ENCODE measurements around the gene PPRC1. TPM values are rescaled to one million over a fixed set of nuclear protein-coding genes. Genes with fewer than 3 reads are reported as not detected.

Gene PPRC1
- total RNA-seq, 2 experiments from 2014 or later, result 61.3 to 74.7 TPM

DNA sequence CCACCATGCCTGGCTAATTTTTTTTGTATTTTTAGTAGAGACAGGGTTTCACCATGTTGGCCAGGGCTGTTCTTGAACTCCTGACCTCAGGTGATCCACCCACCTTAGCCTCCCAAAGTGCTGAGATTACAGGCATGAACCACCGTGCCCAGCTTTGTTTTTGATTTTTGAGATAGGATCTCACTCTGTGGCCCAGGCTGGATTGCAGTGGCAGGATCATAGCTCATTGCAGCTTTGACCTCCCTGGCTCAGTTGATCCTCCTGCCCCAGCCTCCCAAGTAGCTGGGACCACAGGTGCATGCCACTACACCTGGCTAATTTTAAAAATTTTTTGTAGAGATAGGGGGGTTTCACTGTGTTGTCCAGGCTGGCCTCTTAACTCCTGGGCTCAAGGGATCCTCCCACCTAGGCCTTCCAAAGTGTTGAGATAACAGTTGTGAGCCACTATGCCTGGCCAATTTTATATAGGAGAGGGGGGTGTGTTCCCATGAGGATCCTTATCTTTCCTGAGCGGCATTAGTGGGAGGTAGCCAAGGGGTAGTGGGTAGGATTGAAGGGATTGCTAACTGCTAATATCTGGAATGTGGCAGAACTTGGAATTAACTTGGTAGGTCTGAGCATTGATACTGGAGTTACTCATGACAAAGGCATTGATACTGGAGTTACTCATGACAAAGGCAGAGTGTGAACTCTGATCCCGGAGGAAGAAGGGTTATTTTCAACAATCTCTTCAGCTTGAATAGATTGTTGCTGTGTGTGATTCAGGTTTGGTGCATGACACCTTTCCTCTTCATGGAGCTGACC, 18.3 kb downstream of the PPRC1 start:
- no peak for ATAC-seq
- no peaks in the 10 kb centered on the region for H3K9me3 Mint-ChIP-seq (ENCODE audit: low read depth)
- no peak for DNase-seq
- POLR2A ChIA-PET, result interaction anchor here (0.6 to 1.9 kb wide), 13 partner anchors 9 to 352 kb away, joined by 3 to 11 read pairs (median 4); partner anchors contain the start of genes NFKB2, PPRC1 and SUFU
- CTCF ChIA-PET, result interaction anchor here (0.6 to 3.0 kb wide), 8 partner anchors 13 to 904 kb away, joined by 3 to 18 read pairs (median 4); partner anchors contain the start of genes ACTR1A, PPRC1 and SUFU
- H3K4me1 Mint-ChIP-seq, result peaks cover 42% of the 10 kb centered on the region
- H3K36me3 Mint-ChIP-seq (ENCODE audit: low read depth), result peaks cover 79% of the 10 kb centered on the region
- peak overlapping the region; percentile 99 for H3K4me3 Mint-ChIP-seq
- intact Hi-C loops (cut with DNase I, micrococcal nuclease), result loop anchor here in 1 of 2 experiments (5.0 kb wide), 1 partner anchor 1246 kb away; the partner anchor contains the start of genes ATP5MK and PDCD11
- peak overlapping the region; percentile 99 for H3K27ac Mint-ChIP-seq
- no peaks in the 10 kb centered on the region for H3K27me3 Mint-ChIP-seq

- Mint-ChIP-seq H3K4me3 (peak within 1 kb of the TSS; percentile 99), H3K27ac (peak within 1 kb of the TSS; percentile 99), H3K9me3 (ENCODE audit: low read depth) (no peaks in the 10 kb centered on the region), H3K36me3 (ENCODE audit: low read depth) (peaks cover 81% of the 10 kb centered on the region), H3K27me3 (no peaks in the 10 kb centered on the region), H3K4me1 (peaks cover 49% of the 10 kb centered on the region)
- ATAC-seq (peak; percentile 92), DNase-seq (peak; percentile 100)
- POLR2A ChIA-PET, result interaction anchor here (0.6 to 1.9 kb wide), 12 partner anchors 9 to 352 kb away, joined by 3 to 11 read pairs (median 4); partner anchors contain the start of genes NFKB2, PPRC1 and SUFU
- intact Hi-C loops (cut with DNase I, micrococcal nuclease), result loop anchor here (1.0 to 5.0 kb wide), 20 partner anchors 20 to 1245 kb away; partner anchors contain the start of genes ACTR1A (in 2 of the 2), LDB1 (in 2 of the 2), OGA (in 2 of the 2) and ARL3 (in 1 of the 2)
- CTCF ChIA-PET, result interaction anchor here (0.6 to 3.0 kb wide), 13 partner anchors 14 to 905 kb away, joined by 3 to 18 read pairs (median 4); partner anchors contain the start of genes ACTR1A, PPRC1 and SUFU
Measured at GRCh38 chr10:102151774-102152544, 19.1 kb downstream of the PPRC1 start, which contains the start of gene NOLC1. Gene NOLC1, plus strand, starts transcription at chr10:102152389. Its CDS starts 22 bp downstream, at chr10:102152411.

DNA sequence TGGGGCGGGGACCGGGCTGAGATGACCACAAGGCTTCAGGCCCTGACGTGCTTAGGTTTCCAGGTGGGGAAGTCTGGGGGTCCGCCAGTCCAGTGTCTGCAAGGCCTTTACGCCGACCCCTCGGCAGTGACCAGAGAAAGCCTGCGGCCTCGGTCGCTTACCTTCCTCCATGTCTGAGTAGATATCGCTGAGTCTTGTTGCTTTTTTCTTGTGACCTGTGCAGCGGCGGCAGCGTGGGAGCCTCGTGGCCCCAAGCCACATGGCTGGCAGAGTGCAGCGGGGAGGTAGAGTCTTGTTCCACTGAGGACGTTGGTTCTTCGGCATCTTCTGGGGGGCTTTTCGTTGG, 19.7 kb downstream of the PPRC1 start:
- ChIA-PET POLR2A (interaction anchor here (0.5 to 2.7 kb wide), 11 partner anchors 11 to 351 kb away, joined by 3 to 11 read pairs (median 4); partner anchors contain the start of genes NFKB2, PPRC1 and SUFU), CTCF (interaction anchor here (0.7 to 3.0 kb wide), 12 partner anchors 14 to 491 kb away, joined by 3 to 18 read pairs (median 4); partner anchors contain the start of genes ACTR1A, PPRC1 and SUFU)
- no peaks in the 10 kb centered on the region for H3K9me3 Mint-ChIP-seq (ENCODE audit: low read depth)
- no peaks in the 10 kb centered on the region for H3K27me3 Mint-ChIP-seq
- H3K36me3 Mint-ChIP-seq (ENCODE audit: low read depth), result peaks cover 81% of the 10 kb centered on the region
- peak; percentile 71 for DNase-seq
- peaks cover 54% of the 10 kb centered on the region for H3K4me1 Mint-ChIP-seq
- intact Hi-C loops (cut with DNase I, micrococcal nuclease), result loop anchor here (1.0 to 5.0 kb wide), 20 partner anchors 20 to 1245 kb away; partner anchors contain the start of genes ACTR1A (in 2 of the 2), LDB1 (in 2 of the 2), OGA (in 2 of the 2) and ARL3 (in 1 of the 2)
- peak overlapping the region; percentile 99 for H3K27ac Mint-ChIP-seq
- peak overlapping the region; percentile 99 for H3K4me3 Mint-ChIP-seq
- peak; percentile 25 for ATAC-seq

DNA sequence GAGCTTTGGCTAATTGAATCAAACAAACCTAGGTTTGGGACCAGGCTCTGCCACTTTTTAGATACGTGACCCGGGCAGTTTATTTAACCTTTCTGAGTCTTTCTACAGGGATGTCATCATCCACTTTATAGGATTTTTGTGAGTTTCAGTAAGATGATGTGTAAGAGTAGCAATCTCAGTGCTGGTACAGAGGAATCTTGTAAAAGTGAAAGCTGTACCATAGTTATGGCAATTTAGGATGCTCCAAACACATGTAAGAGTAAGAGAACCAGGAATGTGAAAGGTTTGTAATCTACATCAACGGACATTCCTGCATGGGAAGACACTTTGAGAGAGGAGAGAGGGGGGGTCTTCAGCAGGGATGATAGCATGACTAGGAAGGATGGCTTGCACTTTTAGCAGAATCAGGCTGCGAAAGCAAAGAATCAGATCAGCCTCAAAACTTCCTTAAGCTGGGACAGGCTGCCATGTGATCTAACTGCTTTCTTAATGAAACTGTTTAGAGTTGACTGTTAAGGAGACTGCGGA, 20.3 kb downstream of the PPRC1 start:
- peaks cover 56% of the 10 kb centered on the region for H3K4me1 Mint-ChIP-seq
- H3K27ac Mint-ChIP-seq, result peak overlapping the region; percentile 99
- no peaks in the 10 kb centered on the region for H3K9me3 Mint-ChIP-seq (ENCODE audit: low read depth)
- intact Hi-C loops (cut with DNase I, micrococcal nuclease), result loop anchor here (2.0 to 5.0 kb wide), 2 partner anchors 350 to 1244 kb away; partner anchors contain the start of genes ACTR1A (in 1 of the 2), ATP5MK (in 1 of the 2), PDCD11 (in 1 of the 2) and SUFU (in 1 of the 2)
- H3K27me3 Mint-ChIP-seq, result no peaks in the 10 kb centered on the region
- peak overlapping the region; percentile 99 for H3K4me3 Mint-ChIP-seq
- POLR2A ChIA-PET, result interaction anchor here (0.5 to 2.7 kb wide), 4 partner anchors 11 to 242 kb away, joined by 4 to 10 read pairs (median 7); partner anchors contain the start of gene NFKB2
- CTCF ChIA-PET, result interaction anchor here (0.6 to 1.9 kb wide), 9 partner anchors 14 to 308 kb away, joined by 3 to 7 read pairs (median 3); partner anchors contain the start of gene PPRC1
- no peak for ATAC-seq
- DNase-seq, result no peak
- H3K36me3 Mint-ChIP-seq (ENCODE audit: low read depth), result peaks cover 82% of the 10 kb centered on the region

GRCh38 chr10:102154466-102155116, 21.8 kb downstream of the PPRC1 start:
- Mint-ChIP-seq H3K4me3 (peak overlapping the region; percentile 99), H3K4me1 (peaks cover 59% of the 10 kb centered on the region), H3K36me3 (ENCODE audit: low read depth) (peaks cover 82% of the 10 kb centered on the region), H3K27ac (peak overlapping the region; percentile 74), H3K9me3 (ENCODE audit: low read depth) (no peaks in the 10 kb centered on the region), H3K27me3 (no peaks in the 10 kb centered on the region)
- no peak for DNase-seq
- CTCF ChIA-PET, result interaction anchor here (0.6 to 1.9 kb wide), 7 partner anchors 9 to 350 kb away, joined by 3 to 6 read pairs (median 3); partner anchors contain the start of gene PPRC1
- intact Hi-C loops (cut with DNase I, micrococcal nuclease), result loop anchor here (2.0 to 5.0 kb wide), 2 partner anchors 14 to 1243 kb away; partner anchors contain the start of genes ATP5MK (in 1 of the 2) and PDCD11 (in 1 of the 2)
- POLR2A ChIA-PET, result interaction anchor here (0.6 to 2.7 kb wide), 5 partner anchors 10 to 46 kb away, joined by 3 to 8 read pairs (median 5); no protein-coding TSS in a partner anchor
- ATAC-seq, result no peak

GRCh38 chr10:102157224-102157623, 24.4 kb downstream of the PPRC1 start:
- Mint-ChIP-seq H3K27me3 (no peaks in the 10 kb centered on the region), H3K27ac (peak overlapping the region; percentile 76), H3K4me1 (peaks cover 48% of the 10 kb centered on the region), H3K36me3 (ENCODE audit: low read depth) (peaks cover 91% of the 10 kb centered on the region), H3K9me3 (ENCODE audit: low read depth) (no peaks in the 10 kb centered on the region), H3K4me3 (no peak overlapping the region)
- ChIA-PET CTCF (interaction anchor here (1.0 to 2.7 kb wide), 5 partner anchors 11 to 346 kb away, joined by 3 to 32 read pairs (median 3); partner anchors contain the start of genes PPRC1 and SUFU), POLR2A (interaction anchor here (0.6 to 1.3 kb wide), 3 partner anchors 9 to 19 kb away, joined by 4 to 6 read pairs (median 5); no protein-coding TSS in a partner anchor)
- ATAC-seq, result no peak
- intact Hi-C loops (cut with DNase I, micrococcal nuclease), result no loop called here
- no peak for DNase-seq

- Mint-ChIP-seq H3K4me1 (peaks cover 40% of the 10 kb centered on the region), H3K36me3 (ENCODE audit: low read depth) (peaks cover 80% of the 10 kb centered on the region), H3K4me3 (no peak overlapping the region), H3K27ac (peak overlapping the region; percentile 25), H3K9me3 (ENCODE audit: low read depth) (no peaks in the 10 kb centered on the region), H3K27me3 (no peaks in the 10 kb centered on the region)
- ChIA-PET POLR2A (interaction anchor here (0.7 kb wide), 1 partner anchor 10 kb away, joined by 3 read pairs; no protein-coding TSS in a partner anchor), CTCF (interaction anchor here (0.7 to 2.7 kb wide), 7 partner anchors 9 to 425 kb away, joined by 3 to 32 read pairs (median 3); partner anchors contain the start of gene PPRC1)
- no peak for DNase-seq
- ATAC-seq, result peak; percentile 37
- intact Hi-C loops (cut with DNase I, micrococcal nuclease), result no loop called here
Measured at GRCh38 chr10:102159051-102159597, 26.3 kb downstream of the PPRC1 start.

- intact Hi-C loops (cut with DNase I, micrococcal nuclease), result loop anchor here in 1 of 2 experiments (10.0 kb wide), 1 partner anchor 425 kb away; no protein-coding TSS in a partner anchor
- H3K36me3 Mint-ChIP-seq (ENCODE audit: low read depth), result peaks cover 73% of the 10 kb centered on the region
- no peak overlapping the region for H3K4me3 Mint-ChIP-seq
- CTCF ChIA-PET, result interaction anchor here (0.6 to 2.7 kb wide), 13 partner anchors 9 to 424 kb away, joined by 3 to 16 read pairs (median 3); partner anchors contain the start of gene PPRC1
- H3K27me3 Mint-ChIP-seq, result no peaks in the 10 kb centered on the region
- ATAC-seq (no peak), DNase-seq (no peak)
- POLR2A ChIA-PET, result interaction anchor here (0.7 kb wide), 3 partner anchors 10 to 754 kb away, joined by 3 to 4 read pairs (median 3); no protein-coding TSS in a partner anchor
- no peak overlapping the region for H3K27ac Mint-ChIP-seq
- no peaks in the 10 kb centered on the region for H3K9me3 Mint-ChIP-seq (ENCODE audit: low read depth)
- peaks cover 33% of the 10 kb centered on the region for H3K4me1 Mint-ChIP-seq
Measured at GRCh38 chr10:102159831-102160230, 27.0 kb downstream of the PPRC1 start.

- ATAC-seq, result no peak
- ChIA-PET CTCF (interaction anchor here (0.7 to 1.6 kb wide), 2 partner anchors 9 to 188 kb away, joined by 4 read pairs; no protein-coding TSS in a partner anchor), POLR2A (interaction anchor here (0.5 to 1.6 kb wide), 5 partner anchors 10 to 315 kb away, joined by 3 to 8 read pairs (median 3); partner anchors contain the start of gene NOLC1)
- no peak for DNase-seq
- Mint-ChIP-seq H3K9me3 (ENCODE audit: low read depth) (no peaks in the 10 kb centered on the region), H3K36me3 (ENCODE audit: low read depth) (peaks cover 37% of the 10 kb centered on the region), H3K27ac (peak overlapping the region; percentile 23), H3K4me3 (no peak overlapping the region), H3K27me3 (no peaks in the 10 kb centered on the region), H3K4me1 (peaks cover 4% of the 10 kb centered on the region)
- intact Hi-C loops (cut with DNase I, micrococcal nuclease), result loop anchor here in 1 of 2 experiments (10.0 kb wide), 1 partner anchor 421 kb away; no protein-coding TSS in a partner anchor
Measured at GRCh38 chr10:102163342-102163989, 30.6 kb downstream of the PPRC1 start.
